Activated CD8-positive, alpha-beta T cell treated with anti-CD3 and anti-CD28 coated beads, Interleukin-2, amount 10 ng/mL, durations not matched to agents 7 days and 5 days (primary cell): Measurements from ENCODE around the gene SOX13. TPM values are rescaled to one million over a fixed set of nuclear protein-coding genes. Genes with fewer than 3 reads are reported as not detected.
"Not testable (repeated sequence)": the region's sequence is repeated elsewhere in the genome, so short reads cannot be mapped to it uniquely, and the experiment has no call there.

Experiments used
- ATAC-seq: fragments of 150-1000 bp; cut with Tn5 transposase; one replicate; pipeline ENCODE4 v1.10.0; 2021; ENCODE audit warnings: moderate library complexity
- CTCF ChIA-PET: fragments of 350-600 bp; sonication (Branson Sonifier 250); formaldehyde crosslinking; loops from one replicate; lab custom pipeline; 2021; ENCODE audit warnings: antibody characterized with exemption; lab: Charles Lee
- POLR2A ChIA-PET: fragments of 350-600 bp; sonication (Branson Sonifier 250); formaldehyde crosslinking; loops from one replicate; lab custom pipeline; 2021; ENCODE audit warnings: antibody characterized with exemption; lab: Charles Lee
- DNase-seq: peaks from one replicate; pipeline ENCODE4 v3.0.0-alpha.2; 2020
- H3K27ac Mint-ChIP-seq: one replicate; pipeline ENCODE4 v1.8.0; 2021; ENCODE audit warnings: mild to moderate bottlenecking, mixed read lengths
- H3K27me3 Mint-ChIP-seq: one replicate; pipeline ENCODE4 v1.8.0; 2021; ENCODE audit warnings: low read depth, mixed read lengths
- H3K36me3 Mint-ChIP-seq: one replicate; pipeline ENCODE4 v1.8.0; 2021; ENCODE audit warnings: low read depth, mixed read lengths
- H3K4me1 Mint-ChIP-seq: one replicate; pipeline ENCODE4 v1.8.0; 2021; ENCODE audit warnings: low read depth, mixed read lengths
- H3K4me3 Mint-ChIP-seq: one replicate; pipeline ENCODE4 v1.8.0; 2021; ENCODE audit warnings: mild to moderate bottlenecking, mixed read lengths
- H3K9me3 Mint-ChIP-seq: one replicate; pipeline ENCODE4 v1.8.0; 2022; ENCODE audit warnings: mixed read lengths; ENCODE audit not compliant: insufficient read depth
- total RNA-seq, 2 experiments: library from RNA; stranded (reverse); gene quantifications; one replicate each; pipeline ENCODE4 v1.2.3, GENCODE V29; 2021

Gene SOX13
- total RNA-seq, 2 experiments from 2014 or later = 0.37 to 1.2 TPM

GRCh38 chr1:204042516-204042915 is 30.4 kb upstream of the SOX13 start:
- Mint-ChIP-seq H3K4me1 (no peaks in the 10 kb centered on the region), H3K27ac (no peak overlapping the region), H3K4me3 (no peak overlapping the region), H3K27me3 (no peaks in the 10 kb centered on the region), H3K36me3 (no peaks in the 10 kb centered on the region), H3K9me3 (no peaks in the 10 kb centered on the region)
- ChIA-PET CTCF (no interaction called here), POLR2A (no interaction called here)
- ATAC-seq (no peak), DNase-seq (no peak)

- H3K4me3 Mint-ChIP-seq = no peak overlapping the region
- no peak for ATAC-seq
- no peaks in the 10 kb centered on the region for H3K9me3 Mint-ChIP-seq
- ChIA-PET CTCF (no interaction called here), POLR2A (interaction anchor here (0.6 kb wide), 1 partner anchor 1819 kb away, joined by 4 read pairs; no protein-coding TSS in a partner anchor)
- no peaks in the 10 kb centered on the region for H3K27me3 Mint-ChIP-seq
- no peaks in the 10 kb centered on the region for H3K36me3 Mint-ChIP-seq
- no peaks in the 10 kb centered on the region for H3K4me1 Mint-ChIP-seq
- no peak for DNase-seq
- H3K27ac Mint-ChIP-seq = no peak overlapping the region
Measured at GRCh38 chr1:204043680-204044079, 29.2 kb upstream of the SOX13 start.

GRCh38 chr1:204044448-204044847 is 28.5 kb upstream of the SOX13 start:
- ATAC-seq (no peak), DNase-seq (no peak)
- ChIA-PET POLR2A (interaction anchor here (0.6 kb wide), 1 partner anchor 1818 kb away, joined by 4 read pairs; no protein-coding TSS in a partner anchor), CTCF (no interaction called here)
- Mint-ChIP-seq H3K4me1 (no peaks in the 10 kb centered on the region), H3K9me3 (no peaks in the 10 kb centered on the region), H3K4me3 (no peak overlapping the region), H3K27ac (no peak overlapping the region), H3K36me3 (no peaks in the 10 kb centered on the region), H3K27me3 (no peaks in the 10 kb centered on the region)

GRCh38 chr1:204045430-204045829 is 27.5 kb upstream of the SOX13 start:
- ChIA-PET CTCF (no interaction called here), POLR2A (no interaction called here)
- Mint-ChIP-seq H3K9me3 (no peaks in the 10 kb centered on the region), H3K36me3 (no peaks in the 10 kb centered on the region), H3K27me3 (peaks cover 2% of the 10 kb centered on the region), H3K27ac (no peak overlapping the region), H3K4me1 (no peaks in the 10 kb centered on the region), H3K4me3 (no peak overlapping the region)
- no peak for ATAC-seq
- no peak for DNase-seq

- POLR2A ChIA-PET = no interaction called here
- CTCF ChIA-PET = no interaction called here
- H3K27ac Mint-ChIP-seq = no peak overlapping the region
Measured at GRCh38 chr1:204046346-204046745, 26.6 kb upstream of the SOX13 start.

GRCh38 chr1:204048796-204049195 is 24.1 kb upstream of the SOX13 start:
- H3K36me3 Mint-ChIP-seq, H3K27me3 Mint-ChIP-seq, CTCF ChIA-PET, H3K4me3 Mint-ChIP-seq, H3K27ac Mint-ChIP-seq, DNase-seq, ATAC-seq, H3K9me3 Mint-ChIP-seq, POLR2A ChIA-PET, H3K4me1 Mint-ChIP-seq: not testable (repeated sequence)

More at GRCh38 chr1:204046346-204046745, 26.6 kb upstream of the SOX13 start:
- Mint-ChIP-seq H3K9me3 (no peaks in the 10 kb centered on the region), H3K4me3 (no peak overlapping the region), H3K4me1 (no peaks in the 10 kb centered on the region), H3K27me3 (peaks cover 2% of the 10 kb centered on the region), H3K36me3 (no peaks in the 10 kb centered on the region)
- ATAC-seq = no peak
- DNase-seq = no peak

GRCh38 chr1:204051258-204051657 is 21.7 kb upstream of the SOX13 start:
- Mint-ChIP-seq H3K36me3 (no peaks in the 10 kb centered on the region), H3K27ac (no peak overlapping the region), H3K9me3 (no peaks in the 10 kb centered on the region), H3K4me3 (no peak overlapping the region), H3K27me3 (peaks cover 6% of the 10 kb centered on the region), H3K4me1 (no peaks in the 10 kb centered on the region)
- ATAC-seq (no peak), DNase-seq (no peak)
- POLR2A ChIA-PET = no interaction called here
- CTCF ChIA-PET = interaction anchor here (1.1 kb wide), 1 partner anchor 11 kb away, joined by 3 read pairs; no protein-coding TSS in a partner anchor

GRCh38 chr1:204051718-204052117 is 21.2 kb upstream of the SOX13 start:
- ChIA-PET POLR2A (no interaction called here), CTCF (interaction anchor here (1.1 kb wide), 1 partner anchor 11 kb away, joined by 3 read pairs; no protein-coding TSS in a partner anchor)
- Mint-ChIP-seq H3K9me3 (no peaks in the 10 kb centered on the region), H3K36me3 (no peaks in the 10 kb centered on the region), H3K27me3 (peaks cover 7% of the 10 kb centered on the region), H3K27ac (no peak overlapping the region), H3K4me3 (no peak overlapping the region), H3K4me1 (no peaks in the 10 kb centered on the region)
- DNase-seq (no peak), ATAC-seq (no peak)

GRCh38 chr1:204053893-204054292 is 19.0 kb upstream of the SOX13 start:
- Mint-ChIP-seq H3K36me3 (no peaks in the 10 kb centered on the region), H3K4me3 (no peak overlapping the region), H3K4me1 (no peaks in the 10 kb centered on the region), H3K9me3 (no peaks in the 10 kb centered on the region), H3K27ac (no peak overlapping the region), H3K27me3 (peaks cover 11% of the 10 kb centered on the region)
- DNase-seq = no peak
- no peak for ATAC-seq
- ChIA-PET POLR2A (no interaction called here), CTCF (no interaction called here)

- Mint-ChIP-seq H3K4me1 (no peaks in the 10 kb centered on the region), H3K27ac (no peak overlapping the region), H3K27me3 (peaks cover 10% of the 10 kb centered on the region), H3K36me3 (no peaks in the 10 kb centered on the region), H3K9me3 (no peaks in the 10 kb centered on the region), H3K4me3 (no peak overlapping the region)
- ATAC-seq = no peak
- ChIA-PET CTCF (no interaction called here), POLR2A (no interaction called here)
- DNase-seq = no peak
Measured at GRCh38 chr1:204059970-204060369, 12.9 kb upstream of the SOX13 start.

GRCh38 chr1:204062106-204062505 is 10.8 kb upstream of the SOX13 start:
- no peak overlapping the region for H3K4me3 Mint-ChIP-seq
- H3K27me3 Mint-ChIP-seq = peaks cover 4% of the 10 kb centered on the region
- H3K27ac Mint-ChIP-seq = no peak overlapping the region
- H3K4me1 Mint-ChIP-seq = peaks cover 5% of the 10 kb centered on the region
- DNase-seq = no peak
- H3K9me3 Mint-ChIP-seq = no peaks in the 10 kb centered on the region
- ChIA-PET POLR2A (no interaction called here), CTCF (interaction anchor here (0.9 kb wide), 1 partner anchor 11 kb away, joined by 3 read pairs; no protein-coding TSS in a partner anchor)
- no peaks in the 10 kb centered on the region for H3K36me3 Mint-ChIP-seq
- no peak for ATAC-seq

- ChIA-PET POLR2A (no interaction called here), CTCF (no interaction called here)
- Mint-ChIP-seq H3K4me3 (no peak overlapping the region), H3K9me3 (no peaks in the 10 kb centered on the region), H3K36me3 (no peaks in the 10 kb centered on the region), H3K4me1 (peaks cover 5% of the 10 kb centered on the region), H3K27ac (no peak overlapping the region), H3K27me3 (peaks cover 21% of the 10 kb centered on the region)
- DNase-seq = no peak
- no peak for ATAC-seq
Measured at GRCh38 chr1:204065174-204065985, 7.5 kb upstream of the SOX13 start.
